ENCODE measurements around the gene TMEM92.

DNA sequence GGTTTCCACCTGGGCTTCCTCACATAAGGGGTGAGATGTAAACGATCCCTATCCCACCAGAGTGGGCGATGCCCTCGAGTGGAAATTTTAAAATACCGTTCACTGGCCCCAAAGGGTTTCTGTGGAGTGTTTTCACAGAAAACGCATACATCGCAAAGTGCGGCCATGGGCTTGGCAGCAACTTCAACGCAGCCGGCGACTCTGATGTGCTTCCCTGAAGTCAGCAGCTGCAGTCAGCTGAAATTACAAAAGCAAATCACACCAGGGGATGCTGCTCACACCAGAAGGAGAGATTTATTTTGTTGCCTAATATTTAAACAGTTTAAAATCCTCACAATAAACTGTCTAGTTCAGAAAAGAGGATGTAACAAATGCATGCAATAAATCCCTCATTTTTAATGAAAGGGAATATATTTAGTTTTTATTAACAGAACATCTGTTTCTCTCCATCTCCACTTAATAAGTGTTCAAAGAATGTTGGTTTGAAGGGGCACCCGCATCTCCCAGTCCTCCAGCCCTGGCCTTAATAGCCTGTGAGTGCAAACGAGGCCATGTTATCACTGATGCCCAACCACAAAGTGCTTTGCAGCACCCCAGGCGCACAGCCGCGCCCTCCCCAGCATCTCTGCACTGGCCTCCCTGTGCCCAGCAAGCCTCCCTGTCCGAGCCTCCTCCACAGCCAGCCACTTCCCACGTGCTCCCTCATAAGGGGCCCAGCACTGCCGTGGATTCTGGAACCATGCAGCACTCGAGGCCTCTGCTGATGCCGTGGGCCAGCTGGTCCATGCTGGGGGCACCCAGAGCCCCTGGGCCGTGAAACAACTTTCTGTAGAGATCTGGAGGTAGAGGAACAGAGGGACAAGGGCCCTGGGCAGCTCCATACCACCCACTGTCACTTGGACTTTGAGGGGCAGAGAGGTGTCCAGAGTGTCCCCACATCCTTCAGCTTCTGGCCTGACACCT, 54.4 kb downstream of the TMEM92 start:
- no peak for TF ChIP-seq EZH2 (IDR thresholded peaks at IDR 0.05; ENCODE audit: low read length, unreplicated experiment)
- TF ChIP-seq, protein P1, sequence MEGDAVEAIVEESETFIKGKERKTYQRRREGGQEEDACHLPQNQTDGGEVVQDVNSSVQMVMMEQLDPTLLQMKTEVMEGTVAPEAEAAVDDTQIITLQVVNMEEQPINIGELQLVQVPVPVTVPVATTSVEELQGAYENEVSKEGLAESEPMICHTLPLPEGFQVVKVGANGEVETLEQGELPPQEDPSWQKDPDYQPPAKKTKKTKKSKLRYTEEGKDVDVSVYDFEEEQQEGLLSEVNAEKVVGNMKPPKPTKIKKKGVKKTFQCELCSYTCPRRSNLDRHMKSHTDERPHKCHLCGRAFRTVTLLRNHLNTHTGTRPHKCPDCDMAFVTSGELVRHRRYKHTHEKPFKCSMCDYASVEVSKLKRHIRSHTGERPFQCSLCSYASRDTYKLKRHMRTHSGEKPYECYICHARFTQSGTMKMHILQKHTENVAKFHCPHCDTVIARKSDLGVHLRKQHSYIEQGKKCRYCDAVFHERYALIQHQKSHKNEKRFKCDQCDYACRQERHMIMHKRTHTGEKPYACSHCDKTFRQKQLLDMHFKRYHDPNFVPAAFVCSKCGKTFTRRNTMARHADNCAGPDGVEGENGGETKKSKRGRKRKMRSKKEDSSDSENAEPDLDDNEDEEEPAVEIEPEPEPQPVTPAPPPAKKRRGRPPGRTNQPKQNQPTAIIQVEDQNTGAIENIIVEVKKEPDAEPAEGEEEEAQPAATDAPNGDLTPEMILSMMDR (conservative IDR thresholded peaks at IDR 0.05; ENCODE audit: low read depth, low read length), result no peak
